IPS-NIHi7 (cell line): Measurements from ENCODE around the gene PNPLA7.
"Not testable (repeated sequence)": the region's sequence is repeated elsewhere in the genome, so short reads cannot be mapped to it uniquely, and the experiment has no call there.

ENCODE experiments used
- DNase-seq: peaks from one replicate; pipeline ENCODE4 v3.0.0; 2012; ENCODE audit warnings: mixed read lengths; ENCODE audit errors: extremely low spot score

Gene PNPLA7

DNA sequence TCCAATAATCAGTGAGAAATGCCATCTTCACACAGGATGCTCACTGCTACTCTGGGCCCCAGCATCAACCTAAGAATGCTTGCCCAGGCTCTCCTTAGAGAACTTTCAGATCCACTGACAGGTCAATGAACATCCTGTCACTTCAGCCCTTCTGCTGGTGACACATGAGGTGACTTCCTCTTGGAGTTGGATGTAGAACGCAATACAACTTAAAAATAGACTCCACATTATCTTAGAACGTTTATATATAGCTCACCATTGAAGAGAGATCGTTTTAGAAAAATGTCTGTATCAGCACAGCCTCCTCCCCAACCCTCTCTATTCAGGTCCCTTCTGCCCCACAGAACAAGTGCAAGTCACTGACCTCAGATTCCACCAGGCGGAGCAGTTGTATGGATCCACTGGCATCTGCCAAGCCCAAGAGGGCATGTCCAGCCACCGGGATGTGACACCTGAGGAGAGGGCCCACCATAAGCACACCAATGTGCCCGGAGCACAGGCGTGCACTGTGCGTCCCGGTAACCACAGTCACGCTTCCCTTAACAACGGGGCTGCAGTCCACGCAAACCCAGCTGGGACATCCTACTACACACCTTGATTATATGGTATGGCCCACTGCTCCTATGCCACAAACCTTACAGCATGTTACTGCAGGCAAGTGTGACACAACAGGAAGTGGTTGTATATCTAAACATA lies 25.7 kb upstream of the PNPLA7 start:
- no peak for DNase-seq

DNA sequence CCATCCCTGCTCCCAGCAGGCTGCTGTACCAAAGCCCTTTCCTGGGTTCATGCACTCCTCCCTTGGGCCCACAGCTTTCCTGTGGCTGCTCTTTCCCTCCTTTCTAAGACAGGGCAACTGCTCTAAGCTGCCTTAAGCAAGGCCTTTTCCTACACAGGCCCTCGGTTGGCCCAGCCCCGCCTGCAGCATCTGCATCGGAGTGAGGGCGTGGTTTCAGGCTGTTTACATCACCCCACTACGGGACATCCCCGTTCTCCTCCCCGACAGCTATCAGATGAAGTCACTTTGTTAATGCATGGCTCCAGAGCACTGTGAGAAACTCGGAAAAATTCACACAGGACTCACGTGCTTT lies 25.1 kb upstream of the PNPLA7 start:
- no peak for DNase-seq

DNA sequence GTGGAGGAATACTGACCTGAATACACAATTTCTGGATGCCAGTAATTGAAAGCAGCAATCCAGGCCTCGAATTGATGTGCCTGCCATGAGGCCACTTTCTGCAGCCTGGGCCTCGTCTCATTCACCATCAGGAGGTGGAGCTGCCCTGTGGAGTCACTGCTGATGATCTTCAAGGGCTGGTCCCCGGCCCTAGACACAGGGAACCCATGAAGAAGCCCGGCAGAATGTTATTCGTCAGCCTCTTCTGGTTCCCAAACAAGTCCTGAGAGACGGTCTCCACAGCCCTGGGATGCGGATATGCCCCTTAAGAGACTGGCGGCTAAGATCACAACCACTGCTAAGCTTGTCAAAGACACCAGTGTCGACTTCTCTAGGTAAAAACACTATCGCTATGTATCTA lies 24.0 kb upstream of the PNPLA7 start:
- no peak for DNase-seq

DNA sequence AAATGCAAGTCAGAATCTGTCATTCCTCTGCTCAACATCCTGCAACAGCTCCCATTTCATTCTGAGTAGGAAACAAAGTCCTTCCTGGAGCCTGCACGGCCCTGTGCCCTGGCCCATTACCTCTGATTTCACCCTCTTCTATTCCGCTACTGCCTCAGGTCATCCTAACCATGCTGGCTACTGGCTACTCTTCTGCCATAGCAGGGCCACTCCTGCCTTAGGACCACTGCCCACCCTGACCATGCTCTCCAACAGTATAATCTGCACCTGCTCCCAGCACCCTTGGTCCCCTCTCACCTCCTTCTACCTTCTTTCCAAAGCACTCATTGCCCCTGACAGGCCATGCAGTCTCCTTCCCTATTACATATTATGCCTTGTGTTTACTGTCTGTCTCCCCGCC lies 20.4 kb upstream of the PNPLA7 start:
- no peak for DNase-seq

DNA sequence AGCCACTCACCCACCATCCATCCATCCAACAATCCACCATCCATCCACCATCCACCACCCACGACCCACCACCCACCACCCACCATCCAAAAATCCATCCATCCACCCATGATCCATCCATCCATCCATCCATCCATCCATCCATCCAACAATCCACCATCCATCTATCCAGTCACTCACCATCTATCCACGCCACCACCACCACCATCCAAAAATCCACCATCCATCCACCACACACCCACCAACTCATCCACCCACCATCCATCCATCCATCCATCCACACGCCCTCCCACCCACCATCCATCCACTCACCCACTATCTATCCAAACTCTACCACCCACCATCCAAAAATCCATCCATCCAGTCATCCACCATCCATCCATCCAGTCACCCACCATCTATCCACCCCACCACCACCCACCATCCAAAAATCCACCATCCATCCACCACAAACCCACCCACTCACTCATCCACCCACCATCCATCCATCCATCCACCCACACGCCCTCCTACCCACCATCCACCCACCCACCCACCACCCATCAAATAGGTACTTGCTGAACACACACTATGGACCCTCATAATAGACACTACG lies 19.5 kb upstream of the PNPLA7 start:
- DNase-seq = no peak

DNA sequence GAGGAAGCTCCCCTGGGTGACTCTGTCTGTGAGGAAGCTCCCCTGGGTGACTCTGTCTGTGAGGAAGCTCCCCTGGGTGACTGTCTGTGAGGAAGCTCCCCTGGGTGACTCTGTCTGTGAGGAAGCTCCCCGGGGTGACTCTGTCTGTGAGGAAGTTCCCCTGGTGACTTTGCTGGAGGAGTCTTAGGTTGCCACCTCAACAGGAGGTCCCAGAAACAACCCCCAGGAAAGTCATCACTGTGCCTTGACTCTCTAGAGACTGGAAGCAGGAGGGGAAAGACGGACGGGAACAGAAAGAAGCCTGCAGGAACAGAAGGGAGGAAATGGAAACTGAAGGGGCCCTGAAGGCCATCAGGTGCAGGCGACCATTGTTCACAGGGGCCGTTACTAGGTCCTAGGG lies 18.2 kb upstream of the PNPLA7 start:
- DNase-seq = not testable (repeated sequence)

DNA sequence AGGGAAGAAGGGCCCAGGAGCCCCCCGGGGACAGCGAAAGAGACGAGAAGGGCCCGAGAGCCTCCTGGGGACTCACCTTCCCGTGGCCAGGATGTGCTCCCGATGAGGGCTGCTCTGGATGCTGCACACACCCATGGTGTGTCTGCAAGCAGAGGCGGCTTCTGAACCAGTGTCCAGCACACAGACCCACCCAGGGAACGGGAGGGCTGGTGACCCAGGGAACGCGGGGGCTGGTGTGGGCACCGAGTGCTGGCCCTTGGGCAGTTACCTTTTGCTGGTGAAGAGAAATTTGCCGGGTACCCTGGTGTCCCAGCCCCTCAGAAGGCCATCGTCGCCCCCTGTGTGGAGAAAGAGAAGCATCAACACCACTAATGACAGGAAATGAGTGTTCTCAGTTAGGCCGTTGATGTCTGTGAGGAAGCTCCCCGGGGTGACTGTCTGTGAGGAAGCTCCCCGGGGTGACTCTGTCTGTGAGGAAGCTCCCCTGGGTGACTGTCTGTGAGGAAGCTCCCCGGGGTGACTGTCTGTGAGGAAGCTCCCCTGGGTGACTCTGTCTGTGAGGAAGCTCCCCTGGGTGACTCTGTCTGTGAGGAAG lies 14.7 kb upstream of the PNPLA7 start:
- no peak for DNase-seq

DNA sequence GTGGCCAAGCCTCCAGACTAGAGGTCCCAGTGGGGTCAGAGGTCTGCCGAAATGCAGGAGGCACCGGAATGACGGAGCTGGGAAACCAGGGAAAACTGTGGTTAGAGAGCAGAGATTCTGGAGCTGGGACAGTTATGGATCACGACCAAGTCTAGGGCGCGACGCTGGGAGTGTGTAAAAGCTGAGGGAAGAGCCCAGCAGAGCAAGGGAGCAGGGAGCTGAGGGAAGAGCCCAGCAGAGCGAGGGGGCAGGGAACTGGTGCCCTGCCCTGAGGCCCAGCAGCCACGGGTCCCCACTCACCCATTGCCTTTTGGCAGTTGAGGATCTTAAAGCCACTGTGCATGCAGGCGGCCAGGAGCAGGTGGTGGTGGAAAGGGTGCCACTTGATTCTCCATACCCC lies 13.9 kb upstream of the PNPLA7 start:
- no peak for DNase-seq

DNA sequence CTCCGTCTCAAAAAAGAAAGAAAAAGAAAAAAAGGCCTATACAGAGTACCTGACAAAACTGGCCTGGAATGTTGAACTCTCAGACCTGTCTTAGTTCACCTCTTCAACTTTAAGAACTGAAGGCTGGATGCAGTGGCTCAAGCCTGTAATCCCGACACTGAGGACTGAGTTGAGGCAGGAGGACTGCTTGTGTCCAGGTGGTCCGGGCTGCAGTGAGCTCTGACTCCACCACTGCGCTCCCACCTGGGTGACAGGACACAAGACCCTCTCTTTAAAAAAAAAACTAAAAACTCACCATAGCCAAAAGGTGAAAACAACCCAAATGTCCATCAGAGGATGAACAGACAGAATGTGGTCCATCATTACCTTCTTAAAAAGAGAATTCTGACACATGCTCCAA lies 7.9 kb upstream of the PNPLA7 start:
- no peak for DNase-seq

DNA sequence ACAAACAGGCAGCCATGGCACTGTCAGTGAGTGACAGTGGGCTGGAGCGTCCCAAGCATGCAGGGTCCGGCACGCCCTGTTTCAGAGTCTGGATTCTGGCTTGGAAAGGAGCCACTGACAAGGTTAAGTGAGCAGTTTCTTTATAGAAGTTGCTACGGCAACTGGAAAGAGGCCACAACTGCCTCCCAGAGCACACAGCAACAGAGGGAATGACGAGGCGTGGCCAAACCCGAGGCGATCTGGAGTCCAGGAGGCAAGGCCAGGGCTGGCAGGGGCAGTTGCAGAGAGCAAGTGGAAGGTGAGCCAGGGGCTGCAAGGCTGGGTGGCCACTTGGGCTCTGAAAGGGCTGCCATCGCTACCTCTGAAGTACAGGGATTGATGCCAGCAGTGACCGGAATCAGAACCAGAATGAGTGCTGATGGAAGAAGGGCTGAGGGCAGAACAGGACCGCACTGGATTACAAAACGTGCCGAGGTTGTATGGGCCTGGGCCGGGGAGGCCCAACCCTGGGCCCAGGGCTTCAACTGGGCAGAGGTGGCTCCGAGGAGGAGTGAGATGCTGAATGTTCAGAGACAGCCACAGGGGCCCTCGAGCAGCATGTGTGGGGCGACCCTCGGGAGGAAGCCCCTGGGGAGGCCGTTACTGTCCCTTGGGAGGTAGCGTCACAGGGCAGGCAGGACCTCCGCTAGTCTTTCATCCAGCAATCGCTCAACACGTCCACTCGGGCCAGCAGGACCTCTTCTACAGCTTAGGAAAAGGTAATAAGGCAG lies 6.1 kb upstream of the PNPLA7 start:
- no peak for DNase-seq

DNA sequence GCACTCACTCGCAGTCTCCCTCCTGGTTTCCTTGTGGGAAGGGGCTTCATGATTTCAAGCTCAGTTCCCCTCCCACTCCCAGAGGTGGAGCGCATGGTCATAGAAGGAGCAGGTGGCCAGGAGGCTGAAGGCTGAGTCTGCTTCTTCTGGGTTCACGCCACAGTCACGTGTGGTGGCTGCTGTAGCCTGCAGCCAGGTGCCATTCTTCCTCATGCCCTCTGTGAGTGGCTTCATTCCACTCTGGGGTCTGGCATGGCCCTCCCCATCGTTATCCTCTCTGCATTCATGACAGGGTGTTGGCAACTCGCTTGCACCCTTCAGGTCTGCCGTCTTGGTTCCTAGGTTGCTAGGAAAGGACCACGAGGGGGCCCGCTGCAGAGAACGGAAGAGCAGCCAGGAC lies 5.0 kb upstream of the PNPLA7 start:
- no peak for DNase-seq

DNA sequence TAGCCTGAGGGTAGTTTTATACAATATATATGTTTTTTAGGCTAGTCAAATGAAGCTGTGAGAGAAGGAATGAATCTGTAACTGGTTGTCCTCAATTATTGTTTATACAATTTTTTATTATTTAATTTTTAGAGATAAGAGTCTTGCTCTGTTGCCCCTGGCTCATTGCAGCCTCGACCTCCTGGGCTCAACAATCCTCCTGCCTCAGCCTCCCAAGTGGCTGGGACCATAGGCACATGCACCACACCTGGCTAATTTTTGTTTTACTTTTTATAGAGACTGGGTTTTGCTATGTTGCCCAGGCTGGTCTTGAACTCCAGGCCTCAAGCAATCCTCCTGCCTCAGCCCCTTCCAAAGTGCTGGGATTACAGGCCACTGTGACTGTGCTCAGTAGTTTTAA lies 4.1 kb upstream of the PNPLA7 start:
- DNase-seq = no peak

DNA sequence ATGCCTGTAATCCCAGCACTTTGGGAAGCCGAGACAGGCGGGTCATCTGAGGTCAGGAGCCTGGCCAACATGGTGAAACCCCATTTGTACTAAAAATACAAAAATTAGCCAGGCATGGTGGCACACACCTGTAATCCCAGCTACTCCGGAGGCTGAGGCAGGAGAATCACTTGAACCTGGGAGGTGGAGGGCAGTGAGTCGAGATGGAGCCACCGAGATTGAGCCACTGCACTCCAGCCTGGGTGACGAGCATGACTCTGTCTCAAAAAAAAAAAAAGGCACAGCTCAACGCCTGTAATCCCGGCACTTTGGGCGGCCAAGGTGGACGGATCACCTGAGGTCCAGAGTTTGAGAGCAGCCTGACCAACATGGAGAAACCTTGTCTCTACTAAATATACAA lies 3.5 kb upstream of the PNPLA7 start:
- not testable (repeated sequence) for DNase-seq

DNA sequence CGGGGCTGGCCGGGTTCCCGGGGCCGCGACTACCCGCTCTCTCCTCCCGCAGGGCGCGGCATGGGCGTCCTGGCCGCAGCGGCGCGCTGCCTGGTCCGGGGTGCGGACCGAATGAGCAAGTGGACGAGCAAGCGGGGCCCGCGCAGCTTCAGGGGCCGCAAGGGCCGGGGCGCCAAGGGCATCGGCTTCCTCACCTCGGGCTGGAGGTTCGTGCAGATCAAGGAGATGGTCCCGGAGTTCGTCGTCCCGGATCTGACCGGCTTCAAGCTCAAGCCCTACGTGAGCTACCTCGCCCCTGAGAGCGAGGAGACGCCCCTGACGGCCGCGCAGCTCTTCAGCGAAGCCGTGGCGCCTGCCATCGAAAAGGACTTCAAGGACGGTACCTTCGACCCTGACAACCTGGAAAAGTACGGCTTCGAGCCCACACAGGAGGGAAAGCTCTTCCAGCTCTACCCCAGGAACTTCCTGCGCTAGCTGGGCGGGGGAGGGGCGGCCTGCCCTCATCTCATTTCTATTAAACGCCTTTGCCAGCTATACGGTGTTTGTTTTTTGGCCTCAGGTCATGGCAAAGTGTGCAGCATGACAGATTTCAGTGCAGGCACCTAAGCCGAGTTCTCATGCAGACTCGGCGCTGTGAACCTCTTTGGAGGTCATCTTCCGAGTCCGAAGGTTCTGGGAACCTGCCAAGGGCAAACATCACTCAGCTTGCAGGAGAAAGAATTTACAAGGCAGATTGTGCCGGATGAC lies 2.0 kb upstream of the PNPLA7 start:
- peak; percentile 42 for DNase-seq

DNA sequence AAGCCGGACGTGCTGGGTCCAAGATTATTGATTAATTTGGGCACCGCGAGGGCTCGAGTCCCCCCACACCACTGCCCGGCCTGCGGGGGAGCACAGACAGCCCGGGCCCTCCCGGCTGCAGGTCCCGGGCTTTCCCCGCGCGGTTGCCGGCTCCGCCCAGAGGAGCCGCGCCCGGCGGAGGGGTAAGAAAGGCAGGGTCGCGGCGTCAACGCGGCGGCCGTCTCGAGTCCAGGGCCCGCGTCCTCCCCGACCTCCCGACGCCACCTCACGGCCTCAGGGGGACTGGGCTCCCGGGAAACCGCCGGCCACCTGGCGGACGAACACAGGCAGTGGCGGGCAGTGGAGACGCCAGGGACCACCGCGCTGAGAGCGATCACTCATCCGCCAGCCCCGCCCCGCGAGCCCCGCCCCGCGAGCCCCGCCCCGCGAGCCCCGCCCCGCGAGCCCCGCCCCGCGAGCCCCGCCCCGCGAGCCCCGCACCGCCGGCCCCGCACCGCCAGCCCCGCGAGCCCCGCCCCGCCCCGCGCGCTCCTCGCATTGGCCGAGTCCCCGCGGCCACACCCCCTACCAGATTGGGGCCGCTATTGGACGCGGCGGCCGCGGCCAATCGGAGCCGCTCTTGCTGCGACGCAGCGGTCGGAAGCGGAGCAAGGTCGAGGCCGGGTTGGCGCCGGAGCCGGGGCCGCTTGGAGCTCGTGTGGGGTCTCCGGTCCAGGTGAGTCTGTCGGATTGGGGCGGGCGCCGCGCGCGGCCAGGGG lies 1.2 kb upstream of the PNPLA7 start, which contains the start of gene MRPL41:
Gene MRPL41 (plus strand): TSS at position 616 of the 758 bp plus-strand sequence. CDS start 203 bp downstream, outside the sequence.
- peak; percentile 95 for DNase-seq

DNA sequence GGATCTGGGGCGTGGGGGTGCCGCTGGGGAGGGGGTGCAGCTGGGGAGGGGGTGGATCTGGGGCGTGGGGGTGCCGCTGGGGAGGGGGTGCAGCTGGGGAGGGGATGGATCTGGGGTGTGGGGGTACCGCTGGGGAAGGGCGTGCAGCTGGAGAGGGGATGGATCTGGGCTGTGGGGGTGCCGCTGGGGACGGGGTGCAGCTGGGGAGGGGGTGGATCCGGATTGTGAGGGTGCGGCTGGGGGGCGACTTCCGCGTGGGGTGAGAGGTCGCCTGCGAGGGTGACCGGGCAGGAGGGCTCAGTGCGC lies 709 bp upstream of the PNPLA7 start:
- DNase-seq = not testable (repeated sequence)

DNA sequence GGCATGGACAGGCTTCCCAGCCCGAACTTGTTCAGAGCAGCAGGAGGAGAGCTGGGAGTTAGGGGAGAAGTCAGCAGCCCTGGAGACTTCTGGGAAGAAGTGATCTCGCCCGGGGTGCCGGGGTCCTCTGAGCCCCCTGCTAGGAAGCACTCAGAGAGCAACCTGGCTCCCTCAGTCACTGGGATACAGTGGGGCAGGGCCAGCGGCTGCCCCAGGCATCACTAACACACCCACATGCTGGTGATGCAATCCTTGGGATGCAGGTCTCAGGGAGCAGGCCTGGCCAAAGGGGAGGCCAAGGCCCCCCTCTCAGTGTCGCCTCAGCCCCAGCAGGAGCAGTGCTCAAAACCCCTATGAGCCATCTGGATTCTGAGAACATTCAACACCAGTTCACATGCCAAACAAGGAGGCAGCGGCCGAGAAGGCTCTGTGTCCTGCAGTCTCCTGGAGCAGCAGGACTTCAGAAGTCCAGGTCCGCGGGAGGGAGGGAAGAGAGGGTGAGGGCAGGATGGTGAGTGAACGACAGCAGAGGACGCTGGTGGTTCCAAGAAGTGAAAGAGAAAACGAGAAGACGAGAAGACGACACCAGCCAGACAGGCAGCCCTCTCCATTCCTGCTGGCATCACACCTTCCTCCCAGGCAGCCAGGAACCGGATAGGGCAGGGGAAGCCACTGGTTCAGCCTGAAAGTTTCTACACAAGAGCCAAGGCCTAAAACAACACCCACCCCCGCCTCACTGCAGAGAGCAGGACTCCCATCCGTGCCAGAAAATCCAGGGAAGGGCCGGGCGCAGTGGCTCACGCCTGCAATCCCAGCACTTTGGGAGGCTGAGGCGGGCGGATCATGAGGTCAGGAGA lies 2.3 kb downstream of the PNPLA7 start:
- no peak for DNase-seq

DNA sequence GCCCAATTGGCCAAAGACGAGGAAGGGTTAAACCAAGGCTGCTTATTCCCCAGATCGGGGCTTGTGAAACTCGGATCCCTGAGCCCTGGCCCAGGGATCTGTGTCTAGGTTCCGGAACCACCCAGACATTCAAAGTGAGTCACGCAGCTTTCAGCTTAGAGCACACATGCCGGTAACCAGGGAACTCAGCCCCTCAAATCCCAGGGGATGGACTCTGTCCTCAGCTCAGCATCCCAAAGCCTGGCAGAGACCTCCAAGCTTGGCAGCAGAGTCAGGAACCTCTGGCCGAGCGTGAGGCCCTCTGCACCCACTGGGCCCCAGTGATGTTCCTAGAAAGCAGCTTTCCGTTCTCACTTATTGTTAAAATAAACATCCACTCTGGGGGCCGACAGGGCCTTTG lies 5.1 kb downstream of the PNPLA7 start:
- no peak for DNase-seq

DNA sequence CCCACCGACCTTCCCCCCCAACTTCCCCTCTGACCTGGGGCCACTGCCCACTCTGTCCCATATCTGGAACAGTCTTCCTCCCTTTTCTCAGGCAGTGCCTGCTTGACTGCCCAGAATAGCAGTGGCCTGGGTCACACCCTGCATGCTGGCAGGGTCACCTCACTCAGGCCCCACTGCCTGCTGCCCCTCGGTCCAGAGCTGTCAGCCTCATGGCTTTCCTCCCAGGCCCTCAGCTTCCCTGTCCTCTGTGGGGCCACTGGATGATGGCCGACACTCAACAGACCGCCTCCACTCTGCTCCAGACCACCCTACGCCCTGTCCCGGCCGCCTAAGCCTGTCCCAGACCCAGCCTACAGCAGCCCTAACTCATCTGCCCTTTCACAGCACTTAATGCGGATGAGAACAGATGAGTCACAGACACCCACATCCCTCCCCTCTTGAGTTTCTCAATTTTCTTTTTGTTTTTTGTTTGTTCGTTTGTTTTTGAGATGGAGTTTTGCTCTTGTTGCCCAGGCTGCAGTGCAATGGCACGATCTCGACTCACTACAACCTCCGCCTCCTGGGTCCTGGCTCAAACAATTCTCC lies 5.9 kb downstream of the PNPLA7 start:
- DNase-seq = no peak
